SU-DHL-6 (cell line): ENCODE measurements around the gene STARD3.

ENCODE experiments used
- CTCF ChIP-seq: fragments of 200-600 bp; sonication (generic); IDR thresholded peaks from one replicate; pipeline ENCODE4 v1.5.1; 2017; ENCODE audit warnings: antibody characterized with exemption, mild to moderate bottlenecking, low read length, moderate library complexity; ENCODE audit not compliant: insufficient read depth, poor library complexity, severe bottlenecking
- EZH2phosphoT487 ChIP-seq: fragments of 200-600 bp; sonication (generic), shearing (Covaris generic); conservative IDR thresholded peaks from 2 replicates; pipeline ENCODE4 v1.6.1; 2018; ENCODE audit warnings: mild to moderate bottlenecking, antibody characterized with exemption, low read length, moderate library complexity, mixed read lengths

- TF ChIP-seq CTCF: no peak
- no peak for TF ChIP-seq EZH2phosphoT487
These were observed 69.4 kb downstream of the STARD3 start for GRCh38 chr17:39706383-39706782.
